Trophoblast cell (in vitro differentiated cells and primary cell): ENCODE results near the gene PARP6.
"Not testable (repeated sequence)": the region's sequence is repeated elsewhere in the genome, so short reads cannot be mapped to it uniquely, and the experiment has no call there.

Source experiments
- DNase-seq, 2 donors: peaks; one replicate each; pipeline ENCODE4 v3.0.0-alpha.2; 2016
- H2AFZ ChIP-seq: 2 replicates; pipeline ENCODE4 v1.6.1; 2013; ENCODE audit warnings: low read length, moderate library complexity, mild to moderate bottlenecking; ENCODE audit not compliant: insufficient read depth, poor library complexity
- H2AK5ac ChIP-seq: 2 replicates; pipeline ENCODE4 v1.6.1; 2013; ENCODE audit warnings: mild to moderate bottlenecking, low read length
- H2BK120ac ChIP-seq: 2 replicates; pipeline ENCODE4 v1.6.1; 2013; ENCODE audit warnings: low read length, mild to moderate bottlenecking, moderate library complexity; ENCODE audit not compliant: insufficient read depth, poor library complexity
- H2BK12ac ChIP-seq: 2 replicates; pipeline ENCODE4 v1.6.1; 2013; ENCODE audit warnings: mild to moderate bottlenecking, low read length, moderate library complexity
- H2BK5ac ChIP-seq: 2 replicates; pipeline ENCODE4 v1.6.1; 2013; ENCODE audit warnings: low read length, low read depth, moderate library complexity, mild to moderate bottlenecking; ENCODE audit not compliant: poor library complexity
- H3K14ac ChIP-seq: 2 replicates; pipeline ENCODE4 v1.6.1; 2013; ENCODE audit warnings: mild to moderate bottlenecking, low read length
- H3K18ac ChIP-seq: 2 replicates; pipeline ENCODE4 v1.6.1; 2013; ENCODE audit warnings: mild to moderate bottlenecking, low read length
- H3K23ac ChIP-seq: 2 replicates; pipeline ENCODE4 v1.6.1; 2013; ENCODE audit warnings: low read length
- H3K27ac ChIP-seq: 2 replicates; pipeline ENCODE4 v1.5.1; 2013; ENCODE audit warnings: low read depth, mild to moderate bottlenecking, inconsistent platforms, low read length, moderate library complexity
- H3K27me3 ChIP-seq: 2 replicates; pipeline ENCODE4 v1.6.1; 2013; ENCODE audit warnings: inconsistent platforms, mild to moderate bottlenecking, low read length, moderate library complexity; ENCODE audit not compliant: insufficient read depth
- H3K36me3 ChIP-seq, 2 experiments: 1 replicate in 1 of 2; 2 replicates in 1 of 2; pipeline ENCODE4 v1.6.1; 2013; ENCODE audit warnings: low read length in 2 of 2, mild to moderate bottlenecking in 2 of 2, moderate library complexity in 1 of 2; ENCODE audit not compliant: insufficient read depth in 2 of 2, control insufficient read depth in 1 of 2
- H3K4ac ChIP-seq: 2 replicates; pipeline ENCODE4 v1.6.1; 2013; ENCODE audit warnings: low read depth, mild to moderate bottlenecking, low read length, moderate library complexity
- H3K4me1 ChIP-seq, 2 experiments: 1 replicate in 1 of 2; 2 replicates in 1 of 2; pipeline ENCODE4 v1.6.1; 2013; ENCODE audit warnings: low read length in 2 of 2, mild to moderate bottlenecking in 2 of 2, moderate library complexity in 1 of 2; ENCODE audit not compliant: insufficient read depth in 2 of 2, control insufficient read depth in 1 of 2
- H3K4me2 ChIP-seq: 2 replicates; pipeline ENCODE4 v1.6.1; 2013; ENCODE audit warnings: inconsistent platforms, mild to moderate bottlenecking, low read length, moderate library complexity
- H3K4me3 ChIP-seq: 2 replicates; pipeline ENCODE4 v1.5.1; 2013; ENCODE audit warnings: mild to moderate bottlenecking, low read depth, low read length, inconsistent platforms
- H3K79me1 ChIP-seq: one replicate; pipeline ENCODE4 v1.6.1; 2013; ENCODE audit warnings: low read length
- H3K79me2 ChIP-seq: 2 replicates; pipeline ENCODE4 v1.6.1; 2013; ENCODE audit warnings: low read length, mild to moderate bottlenecking; ENCODE audit not compliant: control insufficient read depth, insufficient read depth, poor library complexity
- H3K9ac ChIP-seq: 2 replicates; pipeline ENCODE4 v1.6.1; 2013; ENCODE audit warnings: mild to moderate bottlenecking, low read length
- H3K9me3 ChIP-seq: 2 replicates; pipeline ENCODE4 v1.6.1; 2013; ENCODE audit warnings: low read depth, mild to moderate bottlenecking, control low read depth, inconsistent platforms, low read length; ENCODE audit not compliant: insufficient read depth
- H4K12ac ChIP-seq: 2 replicates; pipeline ENCODE4 v1.6.1; 2013; ENCODE audit warnings: low read depth, mild to moderate bottlenecking, low read length, moderate library complexity
- H4K8ac ChIP-seq: 2 replicates; pipeline ENCODE4 v1.6.1; 2013; ENCODE audit warnings: low read depth, mild to moderate bottlenecking, low read length, moderate library complexity
- H4K91ac ChIP-seq: one replicate; pipeline ENCODE4 v1.6.1; 2013; ENCODE audit warnings: low read depth, mild to moderate bottlenecking, low read length, moderate library complexity
- WGBS: extraction: QIAGEN DNeasy Blood & Tissue Kit; methylation state at CpG from one replicate; pipeline ENCODE4 v1.1.7; 2013; ENCODE audit warnings: missing lambda C conversion rate; ENCODE audit not compliant: insufficient read length, insufficient coverage; ENCODE audit errors: extremely low coverage; 5-methylcytosine and 5-hydroxymethylcytosine counted together

The PARP6 gene

DNA sequence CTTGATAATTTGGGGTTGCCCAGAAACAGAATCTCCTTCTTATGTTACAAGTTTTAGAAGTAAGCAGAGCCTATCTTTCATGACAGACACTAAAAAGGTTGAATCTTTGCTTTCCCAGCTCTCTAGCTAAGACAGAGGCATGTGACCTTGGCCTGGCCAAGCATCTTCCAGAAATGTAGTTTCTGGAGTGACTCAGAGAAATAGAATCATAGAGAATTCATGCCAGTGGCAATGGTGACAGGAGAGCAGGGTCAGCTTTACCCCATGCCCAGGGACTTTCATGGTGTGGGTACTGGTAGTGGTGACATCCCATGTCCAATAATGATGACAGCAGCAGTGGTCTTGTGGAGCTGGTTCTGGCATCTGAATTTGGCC, 4.0 kb upstream of the PARP6 start:
- Histone ChIP-seq H4K91ac (no peak overlapping the region), H3K14ac (no peak overlapping the region), H3K9ac (no peak overlapping the region), H3K4ac (no peak overlapping the region), H3K36me3 (no peaks in the 10 kb centered on the region), H2BK5ac (no peak overlapping the region), H3K79me2 (peaks cover 5% of the 10 kb centered on the region), H4K8ac (no peak overlapping the region), H2AFZ (no peak overlapping the region), H3K9me3 (no peaks in the 10 kb centered on the region), H2BK120ac (no peak overlapping the region), H3K27me3 (no peaks in the 10 kb centered on the region), H3K27ac (no peak overlapping the region), H3K79me1 (peaks cover 5% of the 10 kb centered on the region), H3K18ac (no peak overlapping the region), H3K23ac (no peak overlapping the region), H2AK5ac (no peak overlapping the region), H3K4me1 (peaks cover 0 to 4% of the 10 kb centered on the region in 2 experiments), H4K12ac (no peak overlapping the region), H3K4me3 (no peak overlapping the region), H3K4me2 (no peak overlapping the region), H2BK12ac (no peak overlapping the region)
- no peak for DNase-seq

DNA sequence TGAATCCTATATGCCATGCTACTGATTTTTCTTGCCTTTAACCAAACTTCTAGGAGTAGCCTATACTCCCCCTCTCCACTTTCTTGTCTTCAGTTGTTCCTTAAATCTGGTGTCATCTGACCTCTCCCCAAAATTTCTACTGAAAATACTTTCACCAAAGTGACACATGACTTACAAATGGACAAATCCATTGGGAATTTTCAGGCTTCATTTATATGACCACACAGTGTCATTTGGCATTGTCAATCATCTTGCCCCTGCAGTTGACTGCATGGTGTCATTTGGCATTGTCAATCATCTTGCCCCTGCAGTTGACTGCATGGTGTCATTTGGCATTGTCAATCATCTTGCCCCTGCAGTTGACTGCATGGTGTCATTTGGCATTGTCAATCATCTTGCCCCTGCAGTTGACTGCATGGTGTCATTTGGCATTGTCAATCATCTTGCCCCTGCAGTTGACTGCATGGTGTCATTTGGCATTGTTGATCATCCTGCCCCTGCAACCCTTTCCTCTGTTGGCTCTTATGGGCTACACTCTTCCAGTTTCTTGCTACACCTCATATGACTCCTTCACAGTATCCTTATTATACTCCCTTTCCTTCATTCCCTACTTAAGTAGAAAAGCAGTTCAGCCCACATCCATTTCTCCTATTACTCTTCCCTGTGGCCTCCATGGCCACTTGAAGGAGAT, 3.4 kb upstream of the PARP6 start:
- not testable (repeated sequence) for H4K91ac ChIP-seq, H3K27ac ChIP-seq, H3K27me3 ChIP-seq, H2AFZ ChIP-seq, H3K4ac ChIP-seq, H3K9me3 ChIP-seq, H3K18ac ChIP-seq, H3K36me3 ChIP-seq, H2BK12ac ChIP-seq, H3K79me2 ChIP-seq, H4K12ac ChIP-seq, H3K79me1 ChIP-seq, H3K9ac ChIP-seq, H3K4me3 ChIP-seq, H4K8ac ChIP-seq, H3K4me1 ChIP-seq, DNase-seq, H3K4me2 ChIP-seq, H2AK5ac ChIP-seq, H2BK5ac ChIP-seq, H2BK120ac ChIP-seq, H3K23ac ChIP-seq, H3K14ac ChIP-seq

DNA sequence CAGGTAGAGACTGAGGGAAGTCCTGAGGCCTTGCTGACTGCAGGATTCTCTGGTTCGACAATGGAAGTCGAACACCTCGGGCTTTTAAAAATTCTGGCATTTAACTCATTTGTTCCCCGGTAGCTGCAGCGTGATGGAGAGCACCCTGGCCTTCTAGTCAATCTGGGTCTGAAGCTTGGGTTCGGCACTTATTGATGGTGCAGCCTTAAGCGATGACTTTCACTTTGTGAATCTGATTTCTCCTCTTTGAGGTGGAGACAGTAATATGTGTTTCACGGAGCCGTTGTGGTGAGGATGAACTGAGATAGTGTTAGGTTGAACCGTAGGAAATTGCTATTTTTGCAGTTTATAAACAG, 621 bp upstream of the PARP6 start:
- H3K27ac ChIP-seq: no peak overlapping the region
- peak overlapping the region; percentile 8 for H3K9ac ChIP-seq
- H3K4me1 ChIP-seq: no peaks in the 10 kb centered on the region
- H3K4me3 ChIP-seq: peak overlapping the region; percentile 90
- H3K23ac ChIP-seq: no peak overlapping the region
- H3K9me3 ChIP-seq: no peaks in the 10 kb centered on the region
- H4K12ac ChIP-seq: peak overlapping the region; percentile 22
- peaks cover 5% of the 10 kb centered on the region for H3K79me1 ChIP-seq
- no peak for DNase-seq
- H3K79me2 ChIP-seq: peaks cover 5% of the 10 kb centered on the region
- H2AFZ ChIP-seq: peak overlapping the region; percentile 51
- no peak overlapping the region for H2BK120ac ChIP-seq
- no CpG with 5 or more reads among the region's 10 CpGs for WGBS
- H4K8ac ChIP-seq: peak overlapping the region; percentile 59
- no peaks in the 10 kb centered on the region for H3K27me3 ChIP-seq
- H2BK12ac ChIP-seq: no peak overlapping the region
- H3K36me3 ChIP-seq: peaks cover 3 to 4% of the 10 kb centered on the region in 2 experiments
- H3K14ac ChIP-seq: no peak overlapping the region
- H3K18ac ChIP-seq: no peak overlapping the region
- H2BK5ac ChIP-seq: no peak overlapping the region
- H2AK5ac ChIP-seq: no peak overlapping the region
- H3K4me2 ChIP-seq: peak overlapping the region; percentile 77
- no peak overlapping the region for H3K4ac ChIP-seq
- no peak overlapping the region for H4K91ac ChIP-seq

DNA sequence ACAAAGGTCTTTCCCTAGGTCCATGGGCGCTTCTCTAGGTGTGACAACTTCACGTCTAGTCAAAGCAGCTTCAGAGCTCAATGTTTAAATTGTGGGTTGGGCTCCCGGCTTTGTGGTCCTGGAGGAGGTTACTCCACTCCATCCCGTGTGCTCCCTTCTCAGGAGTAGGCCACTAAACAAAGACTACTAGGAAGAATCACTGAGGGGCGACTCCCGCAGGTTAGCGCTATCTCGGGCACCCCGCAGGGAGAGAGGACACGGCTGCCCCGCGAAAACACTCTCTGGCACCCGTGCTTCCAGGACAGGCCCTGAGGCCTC, 500 bp downstream of the PARP6 start:
- Histone ChIP-seq H3K27me3 (no peaks in the 10 kb centered on the region), H3K23ac (no peak overlapping the region), H3K79me2 (peaks cover 5% of the 10 kb centered on the region), H3K4me3 (peak overlapping the region; percentile 90), H2BK12ac (no peak overlapping the region), H3K27ac (peak overlapping the region; percentile 40), H4K91ac (peak overlapping the region; percentile 93), H3K4me2 (peak overlapping the region; percentile 77), H4K12ac (peak overlapping the region; percentile 71), H3K18ac (no peak overlapping the region), H2BK120ac (peak overlapping the region; percentile 44), H2AK5ac (peak overlapping the region; percentile 61), H3K79me1 (peaks cover 5% of the 10 kb centered on the region), H3K9me3 (peaks cover 1% of the 10 kb centered on the region), H2BK5ac (no peak overlapping the region), H3K9ac (peak overlapping the region; percentile 91), H3K4me1 (no peaks in the 10 kb centered on the region), H3K14ac (peak overlapping the region; percentile 89), H4K8ac (peak overlapping the region; percentile 90), H3K4ac (peak overlapping the region; percentile 82), H3K36me3 (peaks cover 6 to 7% of the 10 kb centered on the region in 2 experiments), H2AFZ (peak overlapping the region; percentile 39)
- WGBS: no CpG with 5 or more reads among the region's 13 CpGs
- peak in 1 of 2 donors; percentile 9 for DNase-seq
